PC-9 (cell line): ENCODE data around the gene SRXN1.

Experiments used
- EZH2 ChIP-seq: fragments of 200-600 bp; sonication (generic); IDR thresholded peaks from 2 replicates; pipeline ENCODE4 v1.8.0; 2017; ENCODE audit warnings: antibody characterized with exemption, low read depth
- TF ChIP-seq, protein P1 (sequence below): fragments of 200-600 bp; sonication (generic); conservative IDR thresholded peaks from 2 replicates; pipeline ENCODE4 v1.6.1; 2017; ENCODE audit warnings: mixed run types, antibody characterized with exemption, mild to moderate bottlenecking, moderate library complexity

GRCh38 chr20:645318-646106 is 7.5 kb downstream of the SRXN1 start:
- TF ChIP-seq, protein P1, sequence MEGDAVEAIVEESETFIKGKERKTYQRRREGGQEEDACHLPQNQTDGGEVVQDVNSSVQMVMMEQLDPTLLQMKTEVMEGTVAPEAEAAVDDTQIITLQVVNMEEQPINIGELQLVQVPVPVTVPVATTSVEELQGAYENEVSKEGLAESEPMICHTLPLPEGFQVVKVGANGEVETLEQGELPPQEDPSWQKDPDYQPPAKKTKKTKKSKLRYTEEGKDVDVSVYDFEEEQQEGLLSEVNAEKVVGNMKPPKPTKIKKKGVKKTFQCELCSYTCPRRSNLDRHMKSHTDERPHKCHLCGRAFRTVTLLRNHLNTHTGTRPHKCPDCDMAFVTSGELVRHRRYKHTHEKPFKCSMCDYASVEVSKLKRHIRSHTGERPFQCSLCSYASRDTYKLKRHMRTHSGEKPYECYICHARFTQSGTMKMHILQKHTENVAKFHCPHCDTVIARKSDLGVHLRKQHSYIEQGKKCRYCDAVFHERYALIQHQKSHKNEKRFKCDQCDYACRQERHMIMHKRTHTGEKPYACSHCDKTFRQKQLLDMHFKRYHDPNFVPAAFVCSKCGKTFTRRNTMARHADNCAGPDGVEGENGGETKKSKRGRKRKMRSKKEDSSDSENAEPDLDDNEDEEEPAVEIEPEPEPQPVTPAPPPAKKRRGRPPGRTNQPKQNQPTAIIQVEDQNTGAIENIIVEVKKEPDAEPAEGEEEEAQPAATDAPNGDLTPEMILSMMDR, result peak; percentile 93
- no peak for TF ChIP-seq EZH2
